NT2/D1 (cell line): Measurements from ENCODE around the gene SLCO3A1.

Experiments
- SUZ12 ChIP-seq: IDR thresholded peaks from 2 replicates; pipeline ENCODE4 v1.6.1; 2011; ENCODE audit not compliant: insufficient read length, insufficient read depth; ENCODE audit errors: extremely low read depth
- YY1 ChIP-seq: IDR thresholded peaks from 2 replicates; pipeline ENCODE4 v1.6.1; 2011; ENCODE audit not compliant: insufficient read length, insufficient read depth
- ZNF274 ChIP-seq: IDR thresholded peaks from 2 replicates; pipeline ENCODE4 v1.6.1; 2011; ENCODE audit warnings: mild to moderate bottlenecking, low read depth, low read length

- TF ChIP-seq SUZ12 (no peak), YY1 (no peak), ZNF274 (no peak)
Observed at GRCh38 chr15:92075764-92076163, 222.3 kb downstream of the SLCO3A1 start.
